ENCODE results near the gene LYPD6.
"Not testable (repeated sequence)": the region's sequence is repeated elsewhere in the genome, so short reads cannot be mapped to it uniquely, and the experiment has no call there.

LYPD6 gene

GRCh38 chr2:149458502-149458901, 128.1 kb downstream of the LYPD6 start:
- no peak for DNase-seq

GRCh38 chr2:149463328-149464002, 133.1 kb downstream of the LYPD6 start:
- no peak for DNase-seq

GRCh38 chr2:149464396-149464795, 134.0 kb downstream of the LYPD6 start:
- DNase-seq, result no peak

- no peak for DNase-seq
Observed at GRCh38 chr2:149465873-149466272, 135.5 kb downstream of the LYPD6 start.

- no peak for DNase-seq
Observed at GRCh38 chr2:149466635-149467034, 136.2 kb downstream of the LYPD6 start.

- no peak for DNase-seq
Observed at GRCh38 chr2:149467436-149467835, 137.0 kb downstream of the LYPD6 start.

- no peak for DNase-seq
Observed at GRCh38 chr2:149468636-149469035, 138.2 kb downstream of the LYPD6 start.

GRCh38 chr2:149470046-149470445, 139.7 kb downstream of the LYPD6 start:
- DNase-seq, result peak; percentile 3

GRCh38 chr2:149472413-149472812, 142.0 kb downstream of the LYPD6 start:
- no peak for DNase-seq

GRCh38 chr2:149473068-149473467, 142.7 kb downstream of the LYPD6 start:
- no peak for DNase-seq

GRCh38 chr2:149473521-149473920, 143.1 kb downstream of the LYPD6 start:
- DNase-seq, result no peak

- DNase-seq, result no peak
Observed at GRCh38 chr2:149483004-149483605, 152.7 kb downstream of the LYPD6 start.

- no peak for DNase-seq
Observed at GRCh38 chr2:149486664-149487063, 156.3 kb downstream of the LYPD6 start.

GRCh38 chr2:149487189-149487588, 156.8 kb downstream of the LYPD6 start:
- no peak for DNase-seq

- DNase-seq, result no peak
Observed at GRCh38 chr2:149488706-149489440, 158.5 kb downstream of the LYPD6 start.

GRCh38 chr2:149489452-149489851, 159.1 kb downstream of the LYPD6 start:
- DNase-seq, result no peak

GRCh38 chr2:149490296-149490695, 159.9 kb downstream of the LYPD6 start:
- no peak for DNase-seq

GRCh38 chr2:149492923-149493322, 162.5 kb downstream of the LYPD6 start:
- no peak for DNase-seq

- not testable (repeated sequence) for DNase-seq
Observed at GRCh38 chr2:149499204-149499603, 168.8 kb downstream of the LYPD6 start.

- DNase-seq, result peak; percentile 21
Observed at GRCh38 chr2:149506808-149507207, 176.4 kb downstream of the LYPD6 start.

GRCh38 chr2:149507974-149508373, 177.6 kb downstream of the LYPD6 start:
- no peak for DNase-seq

GRCh38 chr2:149513461-149513860, 183.1 kb downstream of the LYPD6 start:
- peak; percentile 30 for DNase-seq

All from DMS53 (cell line).